Progenitor cell of endocrine pancreas (in vitro differentiated cells): ENCODE results near the gene DYNLT1. TPM values are rescaled to one million over a fixed set of nuclear protein-coding genes. Genes with fewer than 3 reads are reported as not detected.
"Not testable (repeated sequence)": the region's sequence is repeated elsewhere in the genome, so short reads cannot be mapped to it uniquely, and the experiment has no call there.

ENCODE experiments used
- DNase-seq: peaks from one replicate; pipeline ENCODE4 v3.0.0; 2021; ENCODE audit warnings: low spot score; ENCODE audit not compliant: unreplicated experiment
- H3K27ac Mint-ChIP-seq: 2 replicates; pipeline ENCODE4 v1.8.0; 2021; ENCODE audit warnings: mild to moderate bottlenecking, moderate library complexity, mixed read lengths
- H3K27me3 Mint-ChIP-seq: 2 replicates; pipeline ENCODE4 v1.8.0; 2021; ENCODE audit warnings: mixed read lengths
- H3K36me3 Mint-ChIP-seq: 2 replicates; pipeline ENCODE4 v1.8.0; 2022; ENCODE audit warnings: mixed read lengths; ENCODE audit not compliant: insufficient read depth
- H3K4me1 Mint-ChIP-seq: 2 replicates; pipeline ENCODE4 v1.8.0; 2021; ENCODE audit warnings: low read depth, mixed read lengths
- H3K4me3 Mint-ChIP-seq: 2 replicates; pipeline ENCODE4 v1.8.0; 2021; ENCODE audit warnings: low read depth, mild to moderate bottlenecking, moderate library complexity, mixed read lengths
- H3K9me3 Mint-ChIP-seq: 2 replicates; pipeline ENCODE4 v1.8.0; 2021; ENCODE audit warnings: low read depth, mixed read lengths
- CTCF ChIP-seq: fragments of 200-600 bp; sonication (generic); IDR thresholded peaks from one replicate; pipeline ENCODE4 v1.5.0; 2021; ENCODE audit warnings: antibody characterized with exemption, mild to moderate bottlenecking; ENCODE audit not compliant: unreplicated experiment
- total RNA-seq: library from RNA; stranded (reverse); gene quantifications from 2 replicates; pipeline ENCODE4 v1.2.1, GENCODE V29; 2021

DYNLT1 gene
- total RNA-seq, 1 donor from 2014 or later, result 124 TPM

- Mint-ChIP-seq H3K36me3 (no peaks in the 10 kb centered on the region), H3K27ac (no peak overlapping the region), H3K4me1 (peaks cover 11% of the 10 kb centered on the region), H3K27me3 (peaks cover 37% of the 10 kb centered on the region), H3K9me3 (no peaks in the 10 kb centered on the region), H3K4me3 (no peak overlapping the region)
- no peak for TF ChIP-seq CTCF
- DNase-seq, result no peak
Measured at GRCh38 chr6:158662607-158662953, 18.0 kb upstream of the DYNLT1 start.

GRCh38 chr6:158661156-158661685, 16.7 kb upstream of the DYNLT1 start:
- TF ChIP-seq CTCF, result peak; percentile 32
- Mint-ChIP-seq H3K9me3 (no peaks in the 10 kb centered on the region), H3K27ac (no peak overlapping the region), H3K27me3 (peaks cover 24% of the 10 kb centered on the region), H3K36me3 (no peaks in the 10 kb centered on the region), H3K4me3 (no peak overlapping the region), H3K4me1 (peaks cover 11% of the 10 kb centered on the region)
- no peak for DNase-seq

- Mint-ChIP-seq H3K27ac (no peak overlapping the region), H3K36me3 (no peaks in the 10 kb centered on the region), H3K9me3 (no peaks in the 10 kb centered on the region), H3K4me1 (peaks cover 11% of the 10 kb centered on the region), H3K4me3 (no peak overlapping the region), H3K27me3 (peaks cover 29% of the 10 kb centered on the region)
- no peak for DNase-seq
- TF ChIP-seq CTCF, result peak; percentile 62
Measured at GRCh38 chr6:158660333-158660754, 15.8 kb upstream of the DYNLT1 start.

- H3K27ac Mint-ChIP-seq, result not testable (repeated sequence)
Measured at GRCh38 chr6:158656986-158657385, 12.4 kb upstream of the DYNLT1 start.

GRCh38 chr6:158655569-158656450, 11.3 kb upstream of the DYNLT1 start:
- Mint-ChIP-seq H3K4me1 (peaks cover 3% of the 10 kb centered on the region), H3K36me3 (no peaks in the 10 kb centered on the region), H3K4me3 (no peak overlapping the region), H3K9me3 (no peaks in the 10 kb centered on the region), H3K27ac (no peak overlapping the region), H3K27me3 (peaks cover 7% of the 10 kb centered on the region)
- no peak for TF ChIP-seq CTCF
- DNase-seq, result no peak

More at GRCh38 chr6:158656986-158657385, 12.4 kb upstream of the DYNLT1 start:
- H3K9me3 Mint-ChIP-seq, H3K4me1 Mint-ChIP-seq, DNase-seq, H3K27me3 Mint-ChIP-seq, H3K4me3 Mint-ChIP-seq, H3K36me3 Mint-ChIP-seq: not testable (repeated sequence)
